ENCODE results near the gene MTX1.
A peak's percentile ranks its signal among the peaks of the same experiment; 100 is the strongest.
"Not testable (repeated sequence)": the region's sequence is repeated elsewhere in the genome, so short reads cannot be mapped to it uniquely, and the experiment has no call there.

MTX1 gene

DNA sequence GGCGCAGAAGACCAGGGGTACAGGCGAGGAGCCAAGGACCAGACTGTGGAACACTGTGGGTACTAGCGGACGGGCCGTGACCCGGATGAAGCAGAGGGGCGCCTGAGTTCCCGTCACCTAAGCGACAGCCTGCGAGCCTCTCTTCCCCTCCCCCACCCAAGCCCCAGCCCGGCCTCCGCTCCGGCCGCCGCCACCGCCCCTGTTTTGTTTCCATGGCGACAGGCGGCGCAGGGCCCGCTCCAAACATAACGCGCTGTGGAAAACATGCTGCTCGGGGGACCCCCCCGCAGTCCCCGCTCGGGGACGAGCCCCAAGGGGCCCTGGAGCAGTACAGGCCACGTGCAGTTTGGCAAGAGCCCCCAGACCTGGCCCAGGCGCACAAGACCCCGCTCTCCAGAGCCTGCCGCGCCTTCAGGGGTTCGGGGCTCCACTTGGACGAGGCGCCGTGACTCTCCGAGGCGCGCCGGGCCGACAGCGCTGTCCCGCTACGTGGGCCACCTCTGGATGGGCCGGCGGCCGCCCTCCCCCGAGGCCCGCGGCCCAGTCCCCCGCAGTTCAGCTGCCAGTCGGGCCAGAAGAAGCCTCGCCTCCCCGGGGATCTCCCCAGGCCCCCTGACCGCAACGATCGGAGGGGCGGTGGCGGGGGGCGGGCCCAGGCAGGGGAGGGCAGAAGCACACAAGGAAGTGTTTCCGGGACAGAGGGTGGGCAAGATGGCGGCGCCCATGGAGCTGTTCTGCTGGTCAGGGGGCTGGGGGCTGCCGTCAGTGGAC, at the start of gene MTX1:
TSS of gene MTX1 (plus strand) at position 155 of the 771 bp plus-strand sequence. CDS start at position 265, 110 bp downstream.
- peak; percentile 96 for DNase-seq

GRCh38 chr1:155158991-155159390, 49.5 kb upstream of the MTX1 start:
- DNase-seq, result no peak

- no peak for DNase-seq
These were observed 48.4 kb upstream of the MTX1 start for GRCh38 chr1:155160128-155160527.

DNA sequence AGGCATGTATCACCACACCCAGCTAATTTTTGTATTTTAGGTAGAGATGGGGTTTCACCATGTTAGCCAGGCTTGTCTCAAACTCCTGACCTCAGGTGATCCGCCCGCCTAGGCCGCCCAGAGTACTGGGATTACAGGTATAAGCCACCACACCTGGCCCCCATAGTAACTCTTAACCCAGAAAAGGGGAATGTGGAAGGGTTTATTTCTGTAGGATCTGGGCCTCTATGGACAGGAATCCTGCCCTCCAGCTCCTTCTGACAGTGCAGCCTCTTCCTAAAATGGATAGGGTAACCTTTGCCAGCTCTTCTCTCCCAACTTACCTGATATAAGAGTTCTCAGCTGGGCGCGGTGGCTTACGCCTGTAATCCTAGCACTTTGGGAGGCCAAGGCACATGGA, 45.9 kb upstream of the MTX1 start:
- not testable (repeated sequence) for DNase-seq

GRCh38 chr1:155163785-155164184, 44.7 kb upstream of the MTX1 start:
- not testable (repeated sequence) for DNase-seq

DNA sequence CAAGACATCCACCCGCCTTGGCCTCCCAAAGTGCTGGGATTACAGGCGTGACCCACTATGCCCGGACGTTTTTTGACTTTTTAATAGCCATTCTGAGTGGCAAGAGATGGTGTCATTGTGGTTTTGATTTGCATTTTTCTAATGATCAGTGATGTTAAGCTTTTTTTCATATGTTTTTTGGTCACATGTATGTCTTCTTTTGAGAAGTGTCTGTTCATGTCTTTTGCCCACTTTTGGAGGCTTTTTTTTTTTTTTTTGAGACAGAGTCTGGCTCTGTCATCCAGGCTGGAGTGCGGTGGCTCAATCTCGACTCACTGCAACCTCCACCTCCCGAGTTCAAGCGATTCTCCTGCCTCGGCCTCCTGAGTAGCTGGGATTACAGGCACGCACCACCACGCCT, 43.9 kb upstream of the MTX1 start:
- DNase-seq, result not testable (repeated sequence)

DNA sequence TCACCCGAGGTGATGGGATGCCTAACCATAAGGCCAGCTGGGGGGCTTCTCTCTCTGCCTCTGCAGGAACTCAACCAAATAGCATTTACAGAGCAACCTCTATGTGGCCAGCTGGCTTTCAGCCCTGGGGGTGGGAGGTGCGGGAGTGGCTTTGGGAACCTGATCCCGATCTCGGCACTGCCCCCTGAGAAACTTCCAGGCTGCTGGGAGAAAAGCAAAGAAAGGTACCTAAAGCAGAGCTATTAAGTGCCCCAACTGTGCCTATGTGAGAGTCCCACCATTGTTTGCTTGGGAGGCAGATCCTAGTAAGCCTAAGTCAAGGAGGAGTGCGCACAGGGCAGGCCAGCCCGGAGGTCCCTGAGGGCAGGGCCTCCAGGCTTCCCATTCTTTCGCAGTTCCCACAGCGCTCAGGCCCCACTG, 42.4 kb upstream of the MTX1 start:
- DNase-seq, result no peak

- no peak for DNase-seq
These were observed 41.9 kb upstream of the MTX1 start for GRCh38 chr1:155166471-155167165.

DNA sequence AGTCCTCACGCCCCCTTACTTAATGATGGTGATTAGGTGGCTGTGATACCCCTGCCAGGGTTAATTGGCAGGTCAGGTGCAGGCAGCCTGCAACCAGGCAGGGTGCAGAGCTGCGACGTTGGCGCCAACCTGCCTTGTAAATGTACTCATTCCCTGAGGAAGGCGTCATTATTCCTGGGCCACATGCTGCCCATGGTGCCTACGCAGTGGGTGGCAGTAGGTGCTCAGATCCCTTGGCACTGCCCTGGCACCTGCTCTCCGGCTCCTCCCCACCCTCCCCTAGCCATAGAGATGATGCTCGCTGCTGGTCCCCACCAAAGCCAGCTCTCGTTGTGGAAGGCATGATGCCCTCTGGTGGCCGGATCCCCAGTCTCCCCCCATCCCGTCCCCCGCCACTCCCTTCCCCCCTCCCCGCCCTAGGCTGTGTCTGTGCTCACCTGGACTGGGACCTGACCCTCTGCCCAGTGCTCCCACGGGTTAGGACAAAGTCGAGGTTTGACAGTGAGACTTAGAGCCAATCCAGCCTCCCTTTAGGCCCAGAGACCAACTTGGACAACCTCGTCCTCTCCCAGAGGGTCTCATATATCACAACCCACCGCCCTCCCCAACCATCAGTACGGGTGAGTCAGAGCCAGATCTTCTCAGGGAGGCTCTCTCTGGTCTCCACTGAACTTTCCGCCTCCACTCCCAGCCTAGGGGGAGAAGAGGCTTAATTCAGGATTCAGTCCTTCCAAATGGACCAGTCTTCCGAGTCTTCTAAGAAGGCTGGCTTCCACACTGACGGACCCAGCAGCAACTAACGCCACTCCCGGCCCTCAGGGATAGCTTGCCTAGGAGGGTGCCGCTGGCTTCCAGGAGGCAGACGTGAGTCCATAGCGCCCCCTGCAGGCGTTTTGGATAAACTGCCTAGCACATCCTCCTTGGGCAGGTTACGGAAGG, 41.1 kb upstream of the MTX1 start:
- DNase-seq, result peak; percentile 84

GRCh38 chr1:155168105-155168445, 40.4 kb upstream of the MTX1 start:
- not testable (repeated sequence) for DNase-seq

DNA sequence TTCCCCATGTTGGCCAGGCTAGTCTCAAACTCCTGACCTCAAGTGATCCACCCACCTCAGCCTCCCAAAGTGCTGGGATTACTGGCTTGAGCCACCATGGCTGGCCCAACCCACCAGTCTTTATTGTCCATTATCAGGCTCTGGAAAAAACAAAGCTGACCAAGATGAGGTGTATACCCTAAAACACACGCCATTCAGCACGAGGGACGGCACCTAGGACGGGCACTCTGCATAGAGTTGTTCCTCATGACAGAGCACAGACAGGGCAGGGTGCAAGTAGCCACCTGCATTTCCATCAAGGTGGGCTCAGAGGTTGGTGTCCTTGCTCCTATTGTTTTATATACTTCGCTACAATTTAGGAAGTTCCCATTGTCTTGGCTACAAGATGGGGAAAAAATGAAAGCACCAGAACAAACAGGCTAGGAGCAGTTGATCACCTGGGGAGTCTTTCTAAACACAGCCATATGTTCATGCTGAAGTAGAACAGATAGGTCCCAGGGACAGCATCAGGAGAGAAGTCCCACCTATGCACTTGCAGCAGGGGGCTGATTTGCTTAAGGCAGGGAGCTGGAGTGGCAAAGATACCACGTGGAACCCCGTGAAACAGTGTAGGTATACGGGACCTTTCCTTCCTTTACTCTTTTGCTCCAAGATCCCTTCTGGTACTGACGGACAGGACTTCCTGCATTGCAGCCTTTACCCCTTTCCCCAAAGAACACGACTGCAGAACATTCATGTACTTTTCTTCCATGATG, 39.9 kb upstream of the MTX1 start:
- DNase-seq, result no peak

- no peak for DNase-seq
These were observed 39.0 kb upstream of the MTX1 start for GRCh38 chr1:155169541-155169940.

- no peak for DNase-seq
These were observed 38.3 kb upstream of the MTX1 start for GRCh38 chr1:155170101-155170785.

DNA sequence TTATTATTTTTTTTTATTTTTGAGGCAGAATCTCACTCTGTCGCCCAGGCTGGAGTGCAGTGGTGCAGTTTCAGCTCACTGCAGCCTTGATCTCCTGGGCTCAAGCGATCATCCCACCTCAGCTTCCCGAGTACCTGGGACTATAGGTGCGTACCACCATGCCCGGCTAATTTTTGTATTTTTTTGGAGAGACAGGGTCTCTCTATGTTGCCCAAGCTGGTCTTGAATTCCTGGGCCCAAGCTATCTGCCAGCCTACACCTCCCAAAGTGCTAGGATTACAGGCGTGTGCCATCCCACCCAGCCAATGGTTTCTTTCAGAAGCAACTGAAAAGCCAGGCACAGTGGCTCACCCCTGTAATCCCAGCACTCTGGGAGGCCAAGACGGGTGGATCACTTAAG, 37.7 kb upstream of the MTX1 start:
- no peak for DNase-seq

- DNase-seq, result no peak
These were observed 36.4 kb upstream of the MTX1 start for GRCh38 chr1:155171836-155172731.

DNA sequence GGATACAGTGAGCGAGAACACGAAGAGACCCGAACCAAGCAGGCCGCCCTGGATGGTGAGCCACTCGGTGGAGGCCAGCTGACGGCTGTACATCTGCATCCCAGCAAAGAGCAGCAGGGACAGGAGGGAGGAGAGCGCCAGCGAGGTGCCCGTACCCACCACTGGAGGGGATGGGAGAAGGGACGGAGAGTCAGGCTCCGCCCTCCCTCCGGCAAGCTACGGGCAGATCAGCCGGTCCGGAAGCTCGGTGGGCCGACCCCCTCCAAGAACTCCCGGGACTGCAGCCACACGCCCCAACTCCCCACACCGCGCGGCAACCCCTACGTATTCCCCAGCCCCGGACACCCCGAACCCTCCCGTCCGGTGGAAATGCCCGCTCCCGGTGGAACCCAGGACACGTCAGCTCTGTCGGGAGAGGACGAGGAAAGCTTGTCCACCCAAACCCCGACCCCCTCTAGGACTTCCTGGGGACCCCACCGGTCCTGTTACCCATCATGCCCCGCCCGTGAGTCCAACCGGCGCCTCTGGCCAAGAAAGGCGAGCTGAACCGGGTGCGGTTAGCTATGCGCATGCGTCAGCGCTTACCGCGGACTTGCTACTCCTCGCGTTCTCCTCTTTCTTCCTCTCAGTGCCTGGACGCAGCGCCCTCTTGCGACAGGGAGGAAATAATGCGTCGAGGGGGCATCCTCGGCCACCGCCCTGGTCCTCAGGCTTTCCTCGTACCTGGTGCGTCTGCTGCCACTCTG, 35.6 kb upstream of the MTX1 start, which contains the start of gene KRTCAP2:
TSS of gene KRTCAP2 (minus strand) at position 573 of the 746 bp plus-strand sequence. CDS start at position 493, 80 bp downstream.
- DNase-seq, result peak; percentile 97

GRCh38 chr1:155173478-155174323, 34.8 kb upstream of the MTX1 start, which contains the start of gene TRIM46:
TSS of gene TRIM46 (plus strand) at chr1:155173849. CDS start at chr1:155173967, 118 bp downstream.
- DNase-seq, result peak; percentile 73

Data from CD4-positive, alpha-beta T cell treated with Interleukin-15 for 1 hour (primary cell).